ENCODE results near the gene FRAS1.

DNA sequence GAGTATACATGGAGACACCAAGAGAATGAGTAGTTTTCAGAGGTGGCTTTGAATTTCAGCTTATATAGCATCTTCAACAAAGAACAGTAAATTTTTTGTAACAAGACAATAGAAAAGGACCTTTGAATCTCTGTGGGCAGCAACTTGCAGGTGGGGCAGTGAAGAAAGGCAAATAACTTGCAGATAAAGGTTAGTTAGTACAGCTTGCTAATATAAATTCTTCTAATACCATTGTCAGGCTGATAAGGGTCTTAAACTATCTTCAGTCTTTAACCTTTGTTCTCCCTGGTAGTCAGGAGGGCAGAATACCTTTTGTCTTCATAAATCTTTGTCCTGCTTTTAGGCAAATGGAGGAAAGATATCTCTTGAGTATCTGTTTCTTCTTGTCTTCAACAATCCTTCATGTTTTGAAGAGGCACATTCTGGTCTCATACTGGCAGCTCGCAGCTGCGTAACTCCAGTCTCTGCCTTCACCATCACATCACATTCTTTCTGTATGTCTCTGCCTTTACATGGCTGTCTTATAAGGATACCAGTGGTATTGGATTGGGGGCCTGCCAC lies 510.5 kb downstream of the FRAS1 start:
- TF ChIP-seq, protein P1, sequence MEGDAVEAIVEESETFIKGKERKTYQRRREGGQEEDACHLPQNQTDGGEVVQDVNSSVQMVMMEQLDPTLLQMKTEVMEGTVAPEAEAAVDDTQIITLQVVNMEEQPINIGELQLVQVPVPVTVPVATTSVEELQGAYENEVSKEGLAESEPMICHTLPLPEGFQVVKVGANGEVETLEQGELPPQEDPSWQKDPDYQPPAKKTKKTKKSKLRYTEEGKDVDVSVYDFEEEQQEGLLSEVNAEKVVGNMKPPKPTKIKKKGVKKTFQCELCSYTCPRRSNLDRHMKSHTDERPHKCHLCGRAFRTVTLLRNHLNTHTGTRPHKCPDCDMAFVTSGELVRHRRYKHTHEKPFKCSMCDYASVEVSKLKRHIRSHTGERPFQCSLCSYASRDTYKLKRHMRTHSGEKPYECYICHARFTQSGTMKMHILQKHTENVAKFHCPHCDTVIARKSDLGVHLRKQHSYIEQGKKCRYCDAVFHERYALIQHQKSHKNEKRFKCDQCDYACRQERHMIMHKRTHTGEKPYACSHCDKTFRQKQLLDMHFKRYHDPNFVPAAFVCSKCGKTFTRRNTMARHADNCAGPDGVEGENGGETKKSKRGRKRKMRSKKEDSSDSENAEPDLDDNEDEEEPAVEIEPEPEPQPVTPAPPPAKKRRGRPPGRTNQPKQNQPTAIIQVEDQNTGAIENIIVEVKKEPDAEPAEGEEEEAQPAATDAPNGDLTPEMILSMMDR (IDR thresholded peaks at IDR 0.05) = no peak
- no peak for TF ChIP-seq POLR2AphosphoS5 (IDR thresholded peaks at IDR 0.05; ENCODE audit: insufficient read depth in 1 of 2, low read depth in 1 of 2)

Data from vagina (tissue), 2 donors.